Calu3 (cell line): ENCODE measurements around the gene NTF4. TPM values are rescaled to one million over a fixed set of nuclear protein-coding genes. Genes with fewer than 3 reads are reported as not detected.
"Not testable (repeated sequence)": the region's sequence is repeated elsewhere in the genome, so short reads cannot be mapped to it uniquely, and the experiment has no call there.

Source experiments
- BruUV-seq: library from RNA; stranded (reverse); fragments of 400-500 nt; replicated peaks from 2 replicates; lab custom pipeline; 2021; lab: Mats Ljungman, UMichigan
- CTCF ChIA-PET: fragments of 300-600 bp; sonication (Branson Sonifier 250); formaldehyde crosslinking; loops from one replicate; lab custom pipeline; 2022; ENCODE audit warnings: antibody characterized with exemption; lab: Charles Lee
- DNase-seq: peaks from one replicate; pipeline ENCODE4 v3.0.0; 2022
- H3K27ac Mint-ChIP-seq: one replicate; pipeline ENCODE4 v1.8.0; 2022; ENCODE audit warnings: mixed read lengths; ENCODE audit not compliant: unreplicated experiment
- H3K27me3 Mint-ChIP-seq: one replicate; pipeline ENCODE4 v1.8.0; 2022; ENCODE audit warnings: mixed read lengths; ENCODE audit not compliant: unreplicated experiment
- H3K36me3 Mint-ChIP-seq: one replicate; pipeline ENCODE4 v1.8.0; 2022; ENCODE audit warnings: mild to moderate bottlenecking, moderate library complexity, mixed read lengths; ENCODE audit not compliant: insufficient read depth, unreplicated experiment
- H3K4me1 Mint-ChIP-seq: one replicate; pipeline ENCODE4 v1.8.0; 2022; ENCODE audit warnings: mild to moderate bottlenecking, low read depth, mixed read lengths; ENCODE audit not compliant: unreplicated experiment
- H3K4me3 Mint-ChIP-seq: one replicate; pipeline ENCODE4 v1.8.0; 2022; ENCODE audit warnings: mild to moderate bottlenecking, low read depth, moderate library complexity, mixed read lengths; ENCODE audit not compliant: unreplicated experiment
- H3K9me3 Mint-ChIP-seq: one replicate; pipeline ENCODE4 v1.8.0; 2022; ENCODE audit warnings: low read depth, mixed read lengths; ENCODE audit not compliant: unreplicated experiment
- CTCF ChIP-seq: fragments of 200-600 bp; IDR thresholded peaks from one replicate; pipeline ENCODE4 v1.8.0; 2022; ENCODE audit warnings: antibody characterized with exemption; ENCODE audit not compliant: unreplicated experiment
- intact Hi-C: fragments of 100-400 bp; cut with micrococcal nuclease; formaldehyde crosslinking; loops from one replicate; pipeline ENCODE4 v1.10.0; 2022; ENCODE audit not compliant: unreplicated experiment
- total RNA-seq: library from RNA; stranded (reverse); gene quantifications from 2 replicates; pipeline ENCODE4 v1.2.3, GENCODE V29; 2022

The NTF4 gene
- total RNA-seq, 1 experiment from 2014 or later = 0.83 TPM

GRCh38 chr19:49057636-49058234, 6.9 kb downstream of the NTF4 start, which contains the start of gene CGB7:
Gene CGB7, minus strand, starts transcription at chr19:49057749. Its CDS starts 2,374 bp downstream, at chr19:49055375.
- CTCF ChIA-PET = interaction anchor here (0.5 to 1.5 kb wide), 3 partner anchors 39 to 101 kb away, joined by 4 to 5 read pairs (median 4); partner anchors contain the start of gene RUVBL2
- intact Hi-C loops = no loop called here
- H3K9me3 Mint-ChIP-seq = no peaks in the 10 kb centered on the region
- no TSS peak for BruUV-seq
- peaks cover 37% of the 10 kb centered on the region for H3K36me3 Mint-ChIP-seq
- peak within 1 kb of the TSS; percentile 58 for H3K27ac Mint-ChIP-seq
- TF ChIP-seq CTCF = no peak
- H3K4me1 Mint-ChIP-seq = peaks cover 20% of the 10 kb centered on the region
- peak within 1 kb of the TSS; percentile 95 for H3K4me3 Mint-ChIP-seq
- DNase-seq = peak; percentile 87
- peaks cover 16% of the 10 kb centered on the region for H3K27me3 Mint-ChIP-seq

GRCh38 chr19:49056902-49057596, 7.6 kb downstream of the NTF4 start:
- CTCF ChIA-PET = interaction anchor here (0.6 to 1.6 kb wide), 9 partner anchors 17 to 142 kb away, joined by 3 to 10 read pairs (median 5); partner anchors contain the start of genes GYS1 and RUVBL2
- Mint-ChIP-seq H3K4me3 (peak overlapping the region; percentile 95), H3K4me1 (peaks cover 20% of the 10 kb centered on the region), H3K36me3 (peaks cover 37% of the 10 kb centered on the region), H3K27me3 (peaks cover 16% of the 10 kb centered on the region), H3K27ac (peak overlapping the region; percentile 58)
- H3K9me3 Mint-ChIP-seq, DNase-seq, BruUV-seq, intact Hi-C loops: not testable (repeated sequence)

DNA sequence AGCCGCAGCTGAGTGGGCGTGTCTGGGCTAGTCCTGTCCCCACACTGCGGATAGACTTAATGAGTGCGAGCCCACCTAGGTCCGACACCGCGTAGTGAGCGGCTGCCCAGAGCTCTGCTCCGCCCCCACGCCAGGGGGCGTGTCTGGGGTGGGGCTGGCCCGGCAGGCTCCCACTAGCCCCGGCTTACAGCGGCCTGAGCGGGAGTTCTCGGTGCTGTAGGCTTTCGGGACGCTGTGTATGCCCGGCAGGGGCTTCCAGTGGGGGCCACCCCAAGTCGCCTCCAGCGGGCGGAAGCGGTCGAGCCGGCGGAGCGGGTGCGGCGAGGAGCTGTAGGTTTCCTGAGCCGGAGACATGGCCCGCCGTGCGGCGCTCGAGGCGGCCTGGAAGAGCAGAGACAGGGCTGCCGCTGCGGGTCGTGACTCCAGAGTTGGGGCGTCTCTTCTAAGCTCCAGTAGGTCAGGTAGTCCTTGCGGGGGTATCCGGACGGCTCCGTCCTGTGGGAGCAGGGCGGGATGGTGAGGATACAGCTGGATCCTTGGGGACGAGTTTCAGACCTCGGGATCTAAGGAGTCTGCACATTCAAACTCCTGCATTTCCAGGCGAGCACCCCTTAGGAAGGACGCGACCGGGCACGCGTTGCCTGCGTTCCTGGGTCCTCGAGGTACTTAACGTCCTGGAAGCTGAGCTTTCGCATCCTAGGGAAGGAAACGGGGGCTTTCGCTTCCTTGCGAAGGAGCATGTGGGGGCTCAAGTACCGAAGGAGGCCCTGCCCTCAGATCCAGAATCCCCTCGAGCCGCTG, 8.3 kb downstream of the NTF4 start:
- Mint-ChIP-seq H3K27me3 (peaks cover 16% of the 10 kb centered on the region), H3K27ac (no peak overlapping the region), H3K9me3 (no peaks in the 10 kb centered on the region), H3K36me3 (peaks cover 37% of the 10 kb centered on the region), H3K4me3 (peak overlapping the region; percentile 95), H3K4me1 (peaks cover 20% of the 10 kb centered on the region)
- peak; percentile 53 for TF ChIP-seq CTCF
- intact Hi-C loops = no loop called here
- DNase-seq = peak; percentile 85
- CTCF ChIA-PET = interaction anchor here (0.5 to 1.6 kb wide), 12 partner anchors 17 to 160 kb away, joined by 3 to 10 read pairs (median 5); partner anchors contain the start of genes GYS1 and RUVBL2
- TSS peak; percentile 38 for BruUV-seq

DNA sequence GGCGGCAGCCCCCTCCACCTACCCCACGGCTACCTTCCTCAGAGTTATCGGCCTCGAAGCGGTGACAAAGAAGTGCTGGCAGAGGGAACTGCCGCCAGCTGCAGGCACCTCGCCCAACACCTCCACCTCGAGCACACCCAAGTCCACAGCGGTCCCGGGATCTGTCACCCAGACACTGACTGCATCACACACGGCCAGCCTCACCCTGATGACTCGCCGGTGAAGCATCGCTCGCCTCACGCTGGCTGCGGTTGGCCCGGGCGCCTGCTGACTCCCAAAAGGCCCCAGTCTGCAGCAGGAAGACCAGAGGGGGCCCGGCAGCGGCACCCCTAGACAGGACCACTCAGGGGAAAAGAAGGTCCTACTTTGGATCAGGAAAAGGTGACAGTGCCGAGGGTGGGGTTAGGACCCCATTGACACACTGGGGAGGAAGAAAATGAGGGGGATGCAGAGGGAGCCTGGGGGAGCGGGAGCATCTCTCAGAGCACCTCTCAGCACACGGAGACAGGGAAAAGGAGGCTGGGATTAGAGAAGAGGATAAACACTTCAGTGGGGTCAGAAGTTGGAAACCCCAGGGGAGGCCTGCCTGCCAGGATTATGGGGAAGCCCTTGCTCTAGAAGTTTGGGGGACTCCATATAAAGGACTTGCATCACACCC, 14.1 kb downstream of the NTF4 start:
- H3K9me3 Mint-ChIP-seq, CTCF ChIA-PET, BruUV-seq, H3K27me3 Mint-ChIP-seq, intact Hi-C loops, H3K36me3 Mint-ChIP-seq: not testable (repeated sequence)
- H3K4me3 Mint-ChIP-seq = peak overlapping the region; percentile 7
- DNase-seq = peak; percentile 78
- peaks cover 16% of the 10 kb centered on the region for H3K4me1 Mint-ChIP-seq
- H3K27ac Mint-ChIP-seq = peak overlapping the region; percentile 42

GRCh38 chr19:49049834-49050233, 14.8 kb downstream of the NTF4 start:
- DNase-seq, intact Hi-C loops, H3K27me3 Mint-ChIP-seq, CTCF ChIA-PET, H3K9me3 Mint-ChIP-seq, H3K4me3 Mint-ChIP-seq, H3K36me3 Mint-ChIP-seq, H3K27ac Mint-ChIP-seq: not testable (repeated sequence)
- peaks cover 16% of the 10 kb centered on the region for H3K4me1 Mint-ChIP-seq
- TSS peak; percentile 96 for BruUV-seq

DNA sequence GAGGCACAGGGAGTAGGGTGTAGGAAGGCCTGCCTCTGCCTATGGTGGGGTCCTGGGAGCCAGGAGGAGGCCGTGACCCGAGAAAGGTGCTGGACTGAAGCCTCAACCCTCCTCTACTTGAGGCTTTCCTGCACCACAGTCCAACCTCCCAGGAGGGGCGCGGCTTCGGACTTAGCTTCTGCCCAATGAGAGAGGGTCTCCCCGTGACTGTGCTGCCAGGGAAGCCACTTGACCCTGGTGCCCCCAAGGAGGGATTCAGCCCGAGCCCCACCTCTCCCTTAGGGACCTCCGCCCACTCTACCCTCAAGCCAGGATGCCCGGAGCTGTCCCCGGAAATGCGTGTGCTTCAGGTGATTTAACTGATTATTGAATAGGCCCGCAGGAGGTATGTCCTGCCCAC, 15.6 kb downstream of the NTF4 start, which contains the start of gene CGB8:
CGB8 (minus strand) TSS at position 101 of the 400 bp plus-strand sequence. CDS start 372 bp downstream, outside the sequence.
- DNase-seq, H3K27ac Mint-ChIP-seq, intact Hi-C loops, CTCF ChIA-PET, H3K27me3 Mint-ChIP-seq, H3K36me3 Mint-ChIP-seq, H3K4me3 Mint-ChIP-seq, BruUV-seq, H3K9me3 Mint-ChIP-seq: not testable (repeated sequence)
- peaks cover 16% of the 10 kb centered on the region for H3K4me1 Mint-ChIP-seq

DNA sequence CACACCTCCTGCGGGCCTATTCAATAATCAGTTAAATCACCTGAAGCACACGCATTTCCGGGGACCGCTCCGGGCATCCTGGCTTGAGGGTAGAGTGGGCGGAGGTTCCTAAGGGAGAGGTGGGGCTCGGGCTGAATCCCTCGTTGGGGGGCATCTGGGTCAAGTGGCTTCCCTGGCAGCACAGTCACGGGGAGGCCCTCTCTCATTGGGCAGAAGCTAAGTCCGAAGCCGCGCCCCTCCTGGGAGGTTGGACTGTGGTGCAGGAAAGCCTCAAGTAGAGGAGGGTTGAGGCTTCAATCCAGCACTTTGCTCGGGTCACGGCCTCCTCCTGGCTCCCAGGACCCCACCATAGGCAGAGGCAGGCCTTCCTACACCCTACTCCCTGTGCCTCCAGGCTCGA, 21.1 kb downstream of the NTF4 start, which contains the start of gene CGB5:
CGB5 (plus strand) TSS at position 301 of the 400 bp plus-strand sequence. CDS start 362 bp downstream, outside the sequence.
- DNase-seq, BruUV-seq, intact Hi-C loops, CTCF ChIA-PET, H3K9me3 Mint-ChIP-seq, H3K4me3 Mint-ChIP-seq, H3K27ac Mint-ChIP-seq, H3K27me3 Mint-ChIP-seq: not testable (repeated sequence)
- Mint-ChIP-seq H3K4me1 (peaks cover 26% of the 10 kb centered on the region), H3K36me3 (peaks cover 10% of the 10 kb centered on the region)
